Hepatocyte (in vitro differentiated cells): Measurements from ENCODE around the gene SV2C. TPM values are rescaled to one million over a fixed set of nuclear protein-coding genes. Genes with fewer than 3 reads are reported as not detected.

Experiments used
- DNase-seq: peaks from one replicate; pipeline ENCODE4 v3.0.0-alpha.2; 2016; ENCODE audit warnings: low spot score
- H2AFZ ChIP-seq: fragments of 200-600 bp; sonication (generic); 2 replicates; pipeline ENCODE4 v1.6.0; 2016; ENCODE audit warnings: antibody characterized with exemption, mild to moderate bottlenecking
- H3K27ac ChIP-seq: fragments of 200-600 bp; sonication (generic); 2 replicates; pipeline ENCODE4 v1.5.1; 2016; ENCODE audit warnings: mild to moderate bottlenecking
- H3K27me3 ChIP-seq: fragments of 200-600 bp; sonication (generic); 2 replicates; pipeline ENCODE4 v1.6.1; 2016
- H3K36me3 ChIP-seq: fragments of 200-600 bp; sonication (generic); replicated peaks from 2 replicates; pipeline ENCODE4 v1.5.1; 2016; ENCODE audit warnings: low read depth; ENCODE audit not compliant: insufficient read depth
- H3K4me1 ChIP-seq: fragments of 200-600 bp; sonication (generic); 2 replicates; pipeline ENCODE4 v1.5.1; 2016; ENCODE audit warnings: mild to moderate bottlenecking, moderate library complexity; ENCODE audit not compliant: insufficient read depth
- H3K4me2 ChIP-seq: fragments of 200-600 bp; sonication (generic); 2 replicates; pipeline ENCODE4 v1.6.0; 2016
- H3K4me3 ChIP-seq: fragments of 200-600 bp; sonication (generic); 2 replicates; pipeline ENCODE4 v1.5.1; 2016; ENCODE audit warnings: mild to moderate bottlenecking
- H3K79me2 ChIP-seq: fragments of 200-600 bp; sonication (generic); 2 replicates; pipeline ENCODE4 v1.6.0; 2017; ENCODE audit warnings: mild to moderate bottlenecking
- H3K9me2 ChIP-seq: fragments of 200-600 bp; sonication (generic); replicated peaks from 2 replicates; pipeline ENCODE4 v1.6.0; 2017; ENCODE audit warnings: mild to moderate bottlenecking; ENCODE audit not compliant: insufficient read depth
- H3K9me3 ChIP-seq: fragments of 200-600 bp; sonication (generic); 2 replicates; pipeline ENCODE4 v1.5.1; 2016; ENCODE audit warnings: low read depth, mild to moderate bottlenecking
- H4K20me1 ChIP-seq: fragments of 200-600 bp; sonication (generic); 2 replicates; pipeline ENCODE4 v1.6.0; 2016; ENCODE audit warnings: mild to moderate bottlenecking; ENCODE audit not compliant: insufficient read depth, poor library complexity, severe bottlenecking
- EZH2 ChIP-seq: fragments of 200-600 bp; sonication (generic); IDR thresholded peaks from 2 replicates; pipeline ENCODE4 v1.6.1; 2016; ENCODE audit warnings: antibody characterized with exemption, mild to moderate bottlenecking, borderline replicate concordance
- EZH2phosphoT487 ChIP-seq: fragments of 200-600 bp; sonication (generic); IDR thresholded peaks from one replicate; pipeline ENCODE4 v1.6.1; 2018; ENCODE audit warnings: antibody characterized with exemption, mild to moderate bottlenecking, low read depth, moderate library complexity; ENCODE audit not compliant: unreplicated experiment, severe bottlenecking
- WGBS: methylation state at CpG from one replicate; pipeline ENCODE4 v1.1.6; 2016; ENCODE audit warnings: low lambda C conversion rate; ENCODE audit errors: missing lambda C conversion rate; 5-methylcytosine and 5-hydroxymethylcytosine counted together
- polyA plus RNA-seq: library from polyadenylated mRNA; unstranded; fragments of >200 nt; fragmentation: Nextera tagmentation; extraction: Ambion mirVana; gene quantifications from 2 replicates; pipeline ENCODE4 v1.2.1, GENCODE V29; 2016
- small RNA-seq: library from RNA; depleted of rRNA; stranded (forward); fragments of <200 nt; gene quantifications from one replicate; pipeline ENCODE3, GENCODE V24; 2014
- total RNA-seq: library from RNA; depleted of rRNA; stranded (reverse); fragments of >200 nt; gene quantifications from 2 replicates; pipeline ENCODE4 v1.2.3, GENCODE V29; 2014
- TF ChIP-seq, protein P1 (sequence below): fragments of 200-600 bp; sonication (generic); IDR thresholded peaks from 2 replicates; pipeline ENCODE4 v1.5.1; 2016; ENCODE audit warnings: antibody characterized with exemption, mild to moderate bottlenecking; ENCODE audit not compliant: poor library complexity

The SV2C gene
- total and polyA plus RNA-seq, 2 experiments from 2014 or later, result under 0.01 to 0.05 TPM

DNA sequence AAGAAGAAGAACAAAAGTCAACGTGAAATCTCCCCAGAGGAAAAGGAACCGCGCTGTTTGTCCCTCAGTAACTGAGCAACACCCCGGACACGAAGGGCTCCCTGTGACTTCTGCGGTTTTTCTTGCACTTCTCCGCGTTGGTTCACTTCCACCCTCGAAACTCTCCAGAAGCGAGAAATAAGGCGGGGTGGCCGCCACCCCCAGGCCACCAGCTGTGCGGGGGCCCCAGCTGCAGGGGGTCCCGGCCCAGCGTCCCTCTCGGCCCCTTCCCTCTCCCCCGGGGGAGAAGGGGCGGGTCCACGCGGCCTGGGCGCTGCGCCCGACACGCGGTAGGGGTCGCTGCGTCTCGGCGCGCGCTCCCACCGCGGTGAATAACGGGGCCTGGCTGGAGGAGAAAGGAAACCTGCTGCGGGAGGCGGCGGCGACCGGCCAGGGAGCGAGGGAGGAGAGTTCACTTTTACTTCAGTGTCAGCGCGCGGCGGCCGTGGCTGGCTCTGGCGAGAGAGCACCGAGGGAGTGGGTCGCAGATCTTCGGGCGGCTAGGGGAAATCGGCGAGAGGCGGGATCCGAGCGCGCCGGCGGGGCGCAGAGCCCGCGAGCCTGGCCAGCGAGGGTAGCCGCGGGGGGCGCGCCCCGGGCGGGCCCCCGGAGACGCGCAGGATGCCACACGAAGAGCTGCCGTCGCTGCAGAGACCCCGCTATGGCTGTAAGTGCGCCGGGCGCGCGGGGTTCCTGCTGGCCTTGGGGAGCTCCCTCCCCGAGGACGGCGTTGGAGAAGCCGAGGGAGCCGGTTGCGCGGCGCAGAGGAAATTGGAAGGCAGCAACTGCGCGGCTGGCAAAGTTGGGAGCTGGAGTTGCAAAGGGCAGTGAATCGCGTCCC, 319.9 kb downstream of the SV2C start, which contains the start of gene IQGAP2:
IQGAP2 (plus strand) TSS at position 400 of the 880 bp plus-strand sequence; CDS start at position 661, 261 bp downstream.
- H2AFZ ChIP-seq, result peak within 1 kb of the TSS; percentile 74
- H3K27ac ChIP-seq, result peak within 1 kb of the TSS; percentile 85
- under 1% methylated on average over 70 of the region's 92 CpGs for WGBS
- no peaks in the 10 kb centered on the region for H4K20me1 ChIP-seq
- H3K79me2 ChIP-seq, result peaks cover 33% of the 10 kb centered on the region
- peak; percentile 91 for DNase-seq
- TF ChIP-seq EZH2phosphoT487 (no peak), EZH2 (no peak)
- TF ChIP-seq, protein P1, sequence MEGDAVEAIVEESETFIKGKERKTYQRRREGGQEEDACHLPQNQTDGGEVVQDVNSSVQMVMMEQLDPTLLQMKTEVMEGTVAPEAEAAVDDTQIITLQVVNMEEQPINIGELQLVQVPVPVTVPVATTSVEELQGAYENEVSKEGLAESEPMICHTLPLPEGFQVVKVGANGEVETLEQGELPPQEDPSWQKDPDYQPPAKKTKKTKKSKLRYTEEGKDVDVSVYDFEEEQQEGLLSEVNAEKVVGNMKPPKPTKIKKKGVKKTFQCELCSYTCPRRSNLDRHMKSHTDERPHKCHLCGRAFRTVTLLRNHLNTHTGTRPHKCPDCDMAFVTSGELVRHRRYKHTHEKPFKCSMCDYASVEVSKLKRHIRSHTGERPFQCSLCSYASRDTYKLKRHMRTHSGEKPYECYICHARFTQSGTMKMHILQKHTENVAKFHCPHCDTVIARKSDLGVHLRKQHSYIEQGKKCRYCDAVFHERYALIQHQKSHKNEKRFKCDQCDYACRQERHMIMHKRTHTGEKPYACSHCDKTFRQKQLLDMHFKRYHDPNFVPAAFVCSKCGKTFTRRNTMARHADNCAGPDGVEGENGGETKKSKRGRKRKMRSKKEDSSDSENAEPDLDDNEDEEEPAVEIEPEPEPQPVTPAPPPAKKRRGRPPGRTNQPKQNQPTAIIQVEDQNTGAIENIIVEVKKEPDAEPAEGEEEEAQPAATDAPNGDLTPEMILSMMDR, result peak; percentile 93
- H3K36me3 ChIP-seq, result no peaks in the 10 kb centered on the region
- H3K4me3 ChIP-seq, result peak within 1 kb of the TSS; percentile 95
- peak within 1 kb of the TSS; percentile 90 for H3K4me2 ChIP-seq
- H3K27me3 ChIP-seq, result no peaks in the 10 kb centered on the region
- H3K9me3 ChIP-seq, result no peaks in the 10 kb centered on the region
- peaks cover 10% of the 10 kb centered on the region for H3K4me1 ChIP-seq
- no peaks in the 10 kb centered on the region for H3K9me2 ChIP-seq

Small RNA genes lying within 50 kb of the gene (small RNA-seq; reads per million reads assigned to genes)
- gene AC113404.2 (not detected), gene RNA5SP186 (not detected)
